Kidney (tissue), 14 donors: ENCODE measurements around the gene CD248. TPM values are rescaled to one million over a fixed set of nuclear protein-coding genes. Genes with fewer than 3 reads are reported as not detected.
A peak's percentile ranks its signal among the peaks of the same experiment; 100 is the strongest.

Experiments
- DNase-seq, 5 donors: peaks; one replicate each; pipeline ENCODE4 v3.0.0-alpha.2; 2013 to 2020
- FAIRE-seq: peaks from 2 replicates; lab custom pipeline; 2012; peaks lifted over from hg19 to GRCh38; lab: Jason Lieb, UNC
- H3K27ac ChIP-seq, 2 donors: one replicate each; pipeline ENCODE4 v1.7.0; 2013; ENCODE audit warnings: low read depth in 2 of 2, low read length in 2 of 2, inconsistent platforms in 1 of 2
- H3K27me3 ChIP-seq: one replicate; pipeline ENCODE4 v1.7.1; 2013; ENCODE audit warnings: low read length, inconsistent platforms; ENCODE audit not compliant: control insufficient read depth, insufficient read depth
- H3K36me3 ChIP-seq, 3 donors: one replicate each; pipeline versions ENCODE4 v1.7.0 to v1.7.1; 2013; ENCODE audit warnings: low read length in 3 of 3, control low read depth in 1 of 3, inconsistent platforms in 1 of 3; ENCODE audit not compliant: insufficient read depth in 3 of 3, control insufficient read depth in 2 of 3
- H3K4me1 ChIP-seq, 3 donors: one replicate each; pipeline versions ENCODE4 v1.7.0 to v1.7.1; 2013; ENCODE audit warnings: low read length in 3 of 3, inconsistent platforms in 1 of 3, low read depth in 1 of 3; ENCODE audit not compliant: control insufficient read depth in 2 of 3, insufficient read depth in 2 of 3
- H3K4me3 ChIP-seq, 3 donors: one replicate each; pipeline versions ENCODE4 v1.7.0 to v1.8.1; 2013; ENCODE audit warnings: low read length in 3 of 3, control low read depth in 1 of 3, inconsistent platforms in 1 of 3
- H3K9ac ChIP-seq, 3 donors: one replicate each; pipeline versions ENCODE4 v1.7.0 to v1.7.1; 2013; ENCODE audit warnings: low read length in 3 of 3, control low read depth in 1 of 3, inconsistent platforms in 1 of 3
- H3K9me3 ChIP-seq, 3 donors: one replicate each; pipeline versions ENCODE4 v1.7.0 to v1.7.1; 2013; ENCODE audit warnings: low read length in 3 of 3, control low read depth in 1 of 3, inconsistent platforms in 1 of 3; ENCODE audit not compliant: control insufficient read depth in 2 of 3, insufficient read depth in 1 of 3
- CTCF ChIP-seq: IDR thresholded peaks from 3 replicates; pipeline ENCODE4 v1.5.1; 2012; ENCODE audit warnings: mild to moderate bottlenecking, moderate library complexity, borderline replicate concordance; ENCODE audit not compliant: insufficient read depth; ENCODE audit errors: extremely low read depth
- intact Hi-C: fragments of 100-400 bp; cut with DNase I; formaldehyde crosslinking; loops from one replicate; pipeline ENCODE4 v1.11.1; 2022
- polyA plus RNA-seq: library from polyadenylated mRNA; stranded (reverse); fragments of 350-450 nt; fragmentation: Illumina TruSeq; extraction: RNeasy Lipid Tissue Mini Kit (QIAGEN cat#74804); gene quantifications from one replicate; pipeline ENCODE4 v1.2.3, GENCODE V29; 2014; ENCODE audit warnings: low read depth, low replicate concordance; ENCODE audit not compliant: insufficient read depth
- total RNA-seq: library from RNA; stranded (reverse); fragmentation: NEBNext Ultra II Directional; extraction: Animal tissue kit (Norgen Biotek cat#: 25700); gene quantifications from one replicate; pipeline ENCODE4 v1.2.1, GENCODE V29; 2021
- donor health status: control.
- donor health status: control.
- donor health status: control.
- donor health status: control.
- donor health status: control.
- donor health status: DM: yes; HTN: yes; CAD: no.
- donor health status: Normal renal cell carcinoma (clear cell type).

The CD248 gene
- total and polyA plus RNA-seq, 2 donors from 2014 or later: 14.8 to 22.9 TPM

GRCh38 chr11:66343176-66343575 lies 26.3 kb upstream of the CD248 start:
- H3K27me3 ChIP-seq: no peaks in the 10 kb centered on the region
- peaks cover 0 to 27% (median 22%) of the 10 kb centered on the region in 3 donors for H3K4me1 ChIP-seq
- H3K36me3 ChIP-seq: peaks cover 0 to 22% (median 20%) of the 10 kb centered on the region in 3 donors
- no peaks in the 10 kb centered on the region for H3K9me3 ChIP-seq
- DNase-seq (peak in 1 of 5 donors; percentile 20), FAIRE-seq (no peak)
- intact Hi-C loops: no loop called here
- H3K27ac ChIP-seq: no peak overlapping the region
- no peak overlapping the region for H3K4me3 ChIP-seq
- no peak for TF ChIP-seq CTCF
- no peak overlapping the region for H3K9ac ChIP-seq

GRCh38 chr11:66341502-66342126 lies 24.8 kb upstream of the CD248 start:
- no peak for TF ChIP-seq CTCF
- no peak for FAIRE-seq

GRCh38 chr11:66340596-66341501 lies 24.0 kb upstream of the CD248 start:
- no peak for TF ChIP-seq CTCF
- no peaks in the 10 kb centered on the region for H3K27me3 ChIP-seq
- no peak overlapping the region for H3K27ac ChIP-seq
- no peaks in the 10 kb centered on the region for H3K9me3 ChIP-seq
- DNase-seq (peak in 1 of 5 donors; percentile 60), FAIRE-seq (no peak)
- H3K4me3 ChIP-seq: no peak overlapping the region
- no peak overlapping the region for H3K9ac ChIP-seq
- peaks cover 0 to 22% (median 20%) of the 10 kb centered on the region in 3 donors for H3K36me3 ChIP-seq
- intact Hi-C loops: no loop called here
- peaks cover 2 to 20% (median 13%) of the 10 kb centered on the region in 3 donors for H3K4me1 ChIP-seq

More at GRCh38 chr11:66341502-66342126, 24.8 kb upstream of the CD248 start:
- DNase-seq: peak in 1 of 5 donors; percentile 51
- intact Hi-C loops: no loop called here
- Histone ChIP-seq H3K9me3 (no peaks in the 10 kb centered on the region), H3K9ac (no peak overlapping the region), H3K36me3 (peaks cover 0 to 22% (median 20%) of the 10 kb centered on the region in 3 donors), H3K4me1 (peaks cover 2 to 24% (median 21%) of the 10 kb centered on the region in 3 donors), H3K27ac (no peak overlapping the region), H3K27me3 (no peaks in the 10 kb centered on the region), H3K4me3 (no peak overlapping the region)
